Mononuclear cell (primary cell): ENCODE measurements around the gene SHANK1. TPM values are rescaled to one million over a fixed set of nuclear protein-coding genes. Genes with fewer than 3 reads are reported as not detected.

Source experiments
- H3K27me3 ChIP-seq: 2 replicates; pipeline ENCODE4 v1.6.0; 2011; ENCODE audit warnings: low read length, control low read depth; ENCODE audit not compliant: insufficient read depth
- H3K4me1 ChIP-seq: 2 replicates; pipeline ENCODE4 v1.5.1; 2011; ENCODE audit warnings: mild to moderate bottlenecking, low read length, control low read depth; ENCODE audit not compliant: insufficient read depth
- H3K4me3 ChIP-seq: 2 replicates; pipeline ENCODE4 v1.5.1; 2011; ENCODE audit warnings: mild to moderate bottlenecking, low read length, moderate library complexity
- H3K9me3 ChIP-seq: 2 replicates; pipeline ENCODE4 v1.5.1; 2011; ENCODE audit warnings: low read depth, mild to moderate bottlenecking, control low read depth, low read length
- total RNA-seq: library from RNA; depleted of rRNA; stranded (reverse); fragments of >200 nt; gene quantifications from one replicate; pipeline ENCODE4 v1.2.3, GENCODE V29; 2012

The SHANK1 gene
- total RNA-seq, 1 donor = 0.21 TPM

- H3K4me1 ChIP-seq = peaks cover 3% of the 10 kb centered on the region
- H3K9me3 ChIP-seq = no peaks in the 10 kb centered on the region
- no peaks in the 10 kb centered on the region for H3K27me3 ChIP-seq
- H3K4me3 ChIP-seq = no peak overlapping the region
These were observed 11.3 kb downstream of the SHANK1 start for GRCh38 chr19:50708179-50708879.

- Histone ChIP-seq H3K9me3 (no peaks in the 10 kb centered on the region), H3K4me1 (no peaks in the 10 kb centered on the region), H3K4me3 (no peak overlapping the region), H3K27me3 (no peaks in the 10 kb centered on the region)
These were observed 13.2 kb downstream of the SHANK1 start for GRCh38 chr19:50706387-50706786.

- H3K4me3 ChIP-seq = no peak overlapping the region
- no peaks in the 10 kb centered on the region for H3K27me3 ChIP-seq
- no peaks in the 10 kb centered on the region for H3K9me3 ChIP-seq
- no peaks in the 10 kb centered on the region for H3K4me1 ChIP-seq
These were observed 14.1 kb downstream of the SHANK1 start for GRCh38 chr19:50705422-50706019.

DNA sequence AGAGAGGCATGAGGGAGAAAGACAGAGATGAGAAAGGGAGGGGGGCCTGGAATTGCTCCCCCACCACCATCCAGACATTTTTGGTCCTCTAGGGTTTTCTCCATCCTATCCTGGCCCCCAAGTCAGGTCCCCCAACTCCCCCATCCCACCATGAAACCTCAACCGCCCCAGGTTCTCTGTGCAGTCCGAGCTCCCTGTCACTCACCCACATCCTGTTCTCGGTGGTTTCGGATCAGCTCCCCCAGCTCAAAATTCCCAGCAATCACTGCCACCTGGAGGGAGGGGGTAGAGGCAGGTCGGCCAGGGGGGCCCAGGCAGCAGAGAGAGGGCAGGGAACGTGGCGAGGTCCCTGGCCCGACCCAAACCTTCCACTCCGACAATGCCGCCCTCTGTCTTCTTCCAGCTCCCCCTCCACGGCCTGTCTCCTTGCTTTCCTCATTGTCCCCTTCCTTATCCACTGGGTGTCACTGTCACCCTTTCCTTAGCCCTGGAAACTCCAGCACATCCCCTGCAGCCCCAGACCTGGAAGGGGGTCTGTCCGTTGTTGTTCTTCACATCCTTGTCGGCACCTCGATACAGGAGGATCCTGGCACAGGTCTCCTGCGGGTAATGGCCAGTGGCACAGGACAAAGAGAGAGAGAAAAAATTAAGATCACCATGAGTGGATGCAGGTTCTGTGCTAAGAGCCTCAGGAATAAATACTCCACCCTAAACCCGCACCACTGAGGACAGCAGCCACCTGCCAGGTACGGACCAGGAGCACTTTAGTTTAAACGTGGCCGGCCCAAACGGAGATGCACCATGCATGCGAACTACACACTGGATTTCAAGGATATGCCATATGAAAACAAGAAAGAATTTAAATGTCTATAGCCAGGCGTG, 15.4 kb downstream of the SHANK1 start:
- Histone ChIP-seq H3K4me1 (no peaks in the 10 kb centered on the region), H3K9me3 (no peaks in the 10 kb centered on the region), H3K27me3 (no peaks in the 10 kb centered on the region), H3K4me3 (no peak overlapping the region)

- H3K27me3 ChIP-seq = no peaks in the 10 kb centered on the region
- H3K4me1 ChIP-seq = no peaks in the 10 kb centered on the region
- no peak overlapping the region for H3K4me3 ChIP-seq
- H3K9me3 ChIP-seq = no peaks in the 10 kb centered on the region
These were observed 16.5 kb downstream of the SHANK1 start for GRCh38 chr19:50702871-50703829.

DNA sequence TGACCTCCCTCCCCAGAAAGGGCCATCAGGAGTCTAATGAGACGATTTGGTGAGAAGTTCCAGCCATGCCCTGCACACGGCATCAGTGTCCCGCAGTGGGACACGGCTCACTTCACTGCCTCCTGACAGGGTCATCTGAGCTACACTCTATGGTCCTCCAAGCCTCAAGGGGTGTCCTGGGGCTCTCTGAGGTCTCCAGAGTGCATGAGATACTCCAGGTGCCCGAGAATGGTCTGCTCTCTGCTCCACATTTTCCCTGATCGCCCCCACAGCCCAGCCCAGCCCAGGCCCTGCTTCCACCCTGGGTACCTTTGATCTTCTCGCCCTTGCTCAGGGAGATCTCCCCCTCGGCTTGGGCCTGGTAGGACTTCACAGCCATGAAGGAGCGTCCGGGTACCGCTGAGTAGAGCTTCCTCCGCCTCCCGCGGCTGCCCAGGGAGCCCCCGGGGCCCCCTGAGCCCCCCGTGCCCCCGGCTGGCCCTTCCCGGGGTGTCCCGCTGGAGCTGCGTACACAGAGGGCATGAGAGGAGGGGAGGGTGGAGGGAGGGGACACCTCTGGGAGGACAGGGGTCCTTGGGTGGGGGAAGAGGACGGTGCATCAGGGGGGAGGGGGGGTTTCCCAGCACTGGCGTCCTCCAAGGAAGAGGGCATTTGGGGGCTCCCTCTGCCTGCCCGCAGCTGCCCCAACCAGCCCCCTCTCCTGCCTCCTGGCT, 17.3 kb downstream of the SHANK1 start:
- H3K27me3 ChIP-seq = no peaks in the 10 kb centered on the region
- H3K4me1 ChIP-seq = no peaks in the 10 kb centered on the region
- H3K4me3 ChIP-seq = no peak overlapping the region
- no peaks in the 10 kb centered on the region for H3K9me3 ChIP-seq

DNA sequence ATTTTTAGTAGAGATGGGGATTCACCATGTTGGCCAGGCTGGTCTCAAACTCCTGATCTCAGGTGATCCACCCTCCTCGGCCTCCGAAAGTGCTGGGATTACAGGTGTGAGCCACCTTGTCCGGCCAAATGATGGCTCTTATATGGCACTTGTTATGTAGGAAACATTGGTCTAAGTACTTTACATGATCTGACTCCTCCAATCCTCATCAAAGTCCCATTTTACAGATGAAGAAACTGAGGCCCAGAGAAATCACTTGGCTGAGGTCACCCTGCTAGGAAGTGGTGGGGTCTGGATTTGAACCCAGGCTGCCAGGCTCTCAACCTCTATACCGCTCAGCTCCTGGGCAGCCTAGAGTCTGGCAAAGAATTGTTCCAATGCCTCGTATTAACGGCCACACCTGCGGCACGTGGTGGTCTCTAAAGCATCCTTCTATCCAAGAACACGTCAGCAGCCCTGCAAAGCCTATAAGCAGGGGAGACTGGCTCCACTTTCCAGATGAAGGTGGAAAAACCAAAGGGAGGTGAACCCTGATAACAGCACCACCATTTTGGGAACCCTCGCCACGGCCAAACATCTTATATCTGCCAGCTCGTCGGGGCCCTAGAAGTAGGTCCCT, 18.1 kb downstream of the SHANK1 start:
- H3K27me3 ChIP-seq = peaks cover 1% of the 10 kb centered on the region
- H3K4me3 ChIP-seq = no peak overlapping the region
- H3K9me3 ChIP-seq = no peaks in the 10 kb centered on the region
- no peaks in the 10 kb centered on the region for H3K4me1 ChIP-seq

DNA sequence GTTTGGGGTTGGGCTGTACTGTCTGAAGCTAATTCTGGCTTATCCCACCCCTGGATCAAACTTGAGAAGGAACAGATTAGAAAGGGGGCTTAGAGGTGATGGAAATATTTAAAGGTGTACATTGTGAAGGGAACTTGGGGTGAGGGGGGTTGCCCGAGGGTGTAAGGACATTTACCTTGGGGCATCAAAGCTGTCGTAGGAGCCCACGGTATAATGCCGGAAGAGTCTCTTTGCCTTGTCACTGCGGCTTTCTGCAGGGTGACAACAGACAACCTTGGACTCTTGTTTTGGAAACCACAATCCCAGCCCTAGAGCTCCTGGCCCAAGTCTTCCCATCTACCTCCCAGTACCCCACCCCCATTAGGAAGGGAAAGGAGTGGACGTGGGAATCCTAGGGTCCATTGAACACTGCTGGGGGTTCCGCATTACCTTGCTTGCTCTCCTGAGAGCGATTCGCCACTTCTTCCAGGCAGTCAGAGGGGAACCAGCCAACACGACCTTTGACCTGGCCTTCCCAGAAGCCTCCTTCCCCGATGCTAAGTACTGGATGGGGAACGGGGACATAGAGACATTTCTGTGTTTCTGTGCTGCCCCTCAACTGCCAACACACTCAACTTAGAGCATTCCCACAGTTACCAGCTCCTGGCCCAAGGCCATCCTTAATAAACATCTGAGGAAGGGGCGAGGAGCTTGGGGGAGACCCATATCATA, 22.0 kb downstream of the SHANK1 start:
- Histone ChIP-seq H3K4me3 (no peak overlapping the region), H3K9me3 (no peaks in the 10 kb centered on the region), H3K4me1 (no peaks in the 10 kb centered on the region), H3K27me3 (peaks cover 11% of the 10 kb centered on the region)

GRCh38 chr19:50696094-50696483, 23.5 kb downstream of the SHANK1 start:
- peaks cover 13% of the 10 kb centered on the region for H3K27me3 ChIP-seq
- no peaks in the 10 kb centered on the region for H3K9me3 ChIP-seq
- no peak overlapping the region for H3K4me3 ChIP-seq
- H3K4me1 ChIP-seq = no peaks in the 10 kb centered on the region

DNA sequence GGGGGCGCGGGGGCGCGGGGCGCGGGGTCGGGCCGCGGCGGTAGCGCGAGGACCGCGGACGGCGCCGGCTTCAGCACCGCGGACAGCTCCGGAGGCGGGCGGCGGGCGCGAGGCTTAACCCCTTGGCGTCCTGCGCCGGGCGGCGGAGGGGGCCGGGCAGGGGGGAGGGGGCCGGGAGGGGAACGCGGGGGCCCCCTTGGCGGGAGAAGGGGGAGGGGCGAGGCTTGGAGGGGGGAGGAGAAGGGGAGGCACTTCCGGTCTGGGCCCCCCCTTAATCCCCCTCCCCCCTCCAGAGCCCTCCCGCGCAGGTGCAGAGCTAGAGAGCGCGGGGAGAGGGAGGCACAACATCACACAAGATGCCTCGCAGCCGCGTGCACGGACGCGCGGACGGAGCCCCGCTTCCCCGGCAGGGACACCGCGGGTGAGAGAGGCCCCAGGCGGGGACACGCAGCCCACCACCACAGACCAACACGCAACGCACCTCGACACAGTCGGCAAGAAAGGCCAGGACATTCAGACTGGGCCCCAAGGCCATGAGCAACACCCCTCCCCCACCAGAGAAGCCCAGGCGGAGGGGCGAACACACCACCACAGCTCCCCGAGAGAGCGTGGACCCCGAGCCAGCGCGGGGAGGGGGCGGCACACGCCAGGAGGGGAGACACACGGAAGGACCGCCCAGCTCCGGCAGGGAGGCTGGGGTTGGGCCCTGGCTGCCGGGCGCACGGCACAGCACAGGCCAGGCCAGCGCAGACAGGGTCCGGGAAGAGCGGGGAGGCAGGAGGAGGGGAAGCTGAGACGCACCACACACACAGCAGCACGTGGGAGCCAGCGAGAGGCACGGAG, 24.1 kb downstream of the SHANK1 start:
- Histone ChIP-seq H3K4me3 (no peak overlapping the region), H3K9me3 (no peaks in the 10 kb centered on the region), H3K4me1 (no peaks in the 10 kb centered on the region), H3K27me3 (peaks cover 13% of the 10 kb centered on the region)

- H3K4me1 ChIP-seq = no peaks in the 10 kb centered on the region
- H3K27me3 ChIP-seq = peaks cover 13% of the 10 kb centered on the region
- H3K9me3 ChIP-seq = no peaks in the 10 kb centered on the region
- no peak overlapping the region for H3K4me3 ChIP-seq
These were observed 24.8 kb downstream of the SHANK1 start for GRCh38 chr19:50694815-50695145.

DNA sequence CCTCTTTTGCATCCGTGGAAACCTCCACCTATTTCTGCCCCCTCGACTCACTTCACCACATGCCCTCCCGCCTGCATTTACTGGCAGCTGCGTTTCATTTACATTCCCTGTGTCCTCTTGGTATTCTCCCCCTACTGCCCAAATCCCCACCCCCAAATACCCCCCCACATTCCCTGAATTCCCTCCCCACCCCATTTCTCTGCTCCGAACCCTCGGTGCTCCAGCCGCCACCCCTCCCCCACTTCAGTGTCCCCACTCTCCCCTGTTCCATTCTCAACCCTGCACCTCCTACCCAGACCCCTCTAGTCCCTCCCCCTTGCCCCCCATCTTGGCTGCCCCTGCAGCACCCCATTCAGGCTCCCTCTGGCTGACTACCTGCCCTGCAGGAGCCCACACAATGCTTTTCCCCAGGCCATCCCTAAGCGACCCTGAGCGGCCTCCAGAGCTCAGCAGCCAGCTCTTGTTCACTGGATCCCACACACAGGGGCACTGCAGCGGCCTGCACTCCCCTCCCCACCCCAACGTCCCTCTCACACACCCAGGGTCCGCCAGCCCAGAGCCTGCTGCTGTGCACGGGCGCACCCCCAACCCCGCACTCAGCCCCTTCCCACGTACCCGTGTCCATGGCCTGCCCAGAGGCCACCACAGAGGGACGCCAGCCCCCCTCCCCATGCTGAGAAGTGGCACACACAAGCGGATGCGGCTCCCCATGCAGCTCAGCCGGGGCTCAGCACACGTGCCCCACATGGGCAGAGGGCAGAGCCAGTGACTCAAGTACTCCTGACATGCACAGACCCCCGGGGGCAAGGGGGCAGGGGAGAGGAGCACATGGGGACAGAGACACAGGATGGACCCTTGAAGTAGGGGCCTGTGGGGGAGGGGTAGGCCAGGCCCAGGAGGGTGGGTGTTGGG, 26.3 kb downstream of the SHANK1 start:
- Histone ChIP-seq H3K9me3 (no peaks in the 10 kb centered on the region), H3K4me3 (no peak overlapping the region), H3K4me1 (no peaks in the 10 kb centered on the region), H3K27me3 (peaks cover 13% of the 10 kb centered on the region)
